ENCODE measurements around the gene ETNK1.

GRCh38 chr12:22689876-22690275 lies 64.9 kb downstream of the ETNK1 start:
- no peak for TF ChIP-seq POLR2A (IDR thresholded peaks at IDR 0.05)
- TF ChIP-seq, protein P1, sequence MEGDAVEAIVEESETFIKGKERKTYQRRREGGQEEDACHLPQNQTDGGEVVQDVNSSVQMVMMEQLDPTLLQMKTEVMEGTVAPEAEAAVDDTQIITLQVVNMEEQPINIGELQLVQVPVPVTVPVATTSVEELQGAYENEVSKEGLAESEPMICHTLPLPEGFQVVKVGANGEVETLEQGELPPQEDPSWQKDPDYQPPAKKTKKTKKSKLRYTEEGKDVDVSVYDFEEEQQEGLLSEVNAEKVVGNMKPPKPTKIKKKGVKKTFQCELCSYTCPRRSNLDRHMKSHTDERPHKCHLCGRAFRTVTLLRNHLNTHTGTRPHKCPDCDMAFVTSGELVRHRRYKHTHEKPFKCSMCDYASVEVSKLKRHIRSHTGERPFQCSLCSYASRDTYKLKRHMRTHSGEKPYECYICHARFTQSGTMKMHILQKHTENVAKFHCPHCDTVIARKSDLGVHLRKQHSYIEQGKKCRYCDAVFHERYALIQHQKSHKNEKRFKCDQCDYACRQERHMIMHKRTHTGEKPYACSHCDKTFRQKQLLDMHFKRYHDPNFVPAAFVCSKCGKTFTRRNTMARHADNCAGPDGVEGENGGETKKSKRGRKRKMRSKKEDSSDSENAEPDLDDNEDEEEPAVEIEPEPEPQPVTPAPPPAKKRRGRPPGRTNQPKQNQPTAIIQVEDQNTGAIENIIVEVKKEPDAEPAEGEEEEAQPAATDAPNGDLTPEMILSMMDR (IDR thresholded peaks at IDR 0.05) = no peak
